HG02798 (cell line): ENCODE data around the gene LEMD2.

Experiments used
- ATAC-seq: cut with Tn5 transposase; IDR thresholded peaks from one replicate; pipeline ENCODE4 v1.9.1; 2021; ENCODE audit warnings: mild to moderate bottlenecking; ENCODE audit not compliant: unreplicated experiment, poor library complexity

The LEMD2 gene

GRCh38 chr6:33725222-33725621, 63.7 kb downstream of the LEMD2 start:
- no peak for ATAC-seq

GRCh38 chr6:33724102-33725023, 64.6 kb downstream of the LEMD2 start:
- ATAC-seq, result no peak

- ATAC-seq, result no peak
Observed at GRCh38 chr6:33723371-33724085, 65.4 kb downstream of the LEMD2 start.

- no peak for ATAC-seq
Observed at GRCh38 chr6:33722103-33722623, 66.8 kb downstream of the LEMD2 start.

GRCh38 chr6:33721508-33721907, 67.4 kb downstream of the LEMD2 start:
- no peak for ATAC-seq
